NCI-H748 (cell line): ENCODE measurements around the gene ABCC11.

Experiments
- DNase-seq: peaks from one replicate; lab custom pipeline; 2025; ENCODE audit not compliant: unreplicated experiment; lab: John Stamatoyannopoulos, UW

The ABCC11 gene

DNA sequence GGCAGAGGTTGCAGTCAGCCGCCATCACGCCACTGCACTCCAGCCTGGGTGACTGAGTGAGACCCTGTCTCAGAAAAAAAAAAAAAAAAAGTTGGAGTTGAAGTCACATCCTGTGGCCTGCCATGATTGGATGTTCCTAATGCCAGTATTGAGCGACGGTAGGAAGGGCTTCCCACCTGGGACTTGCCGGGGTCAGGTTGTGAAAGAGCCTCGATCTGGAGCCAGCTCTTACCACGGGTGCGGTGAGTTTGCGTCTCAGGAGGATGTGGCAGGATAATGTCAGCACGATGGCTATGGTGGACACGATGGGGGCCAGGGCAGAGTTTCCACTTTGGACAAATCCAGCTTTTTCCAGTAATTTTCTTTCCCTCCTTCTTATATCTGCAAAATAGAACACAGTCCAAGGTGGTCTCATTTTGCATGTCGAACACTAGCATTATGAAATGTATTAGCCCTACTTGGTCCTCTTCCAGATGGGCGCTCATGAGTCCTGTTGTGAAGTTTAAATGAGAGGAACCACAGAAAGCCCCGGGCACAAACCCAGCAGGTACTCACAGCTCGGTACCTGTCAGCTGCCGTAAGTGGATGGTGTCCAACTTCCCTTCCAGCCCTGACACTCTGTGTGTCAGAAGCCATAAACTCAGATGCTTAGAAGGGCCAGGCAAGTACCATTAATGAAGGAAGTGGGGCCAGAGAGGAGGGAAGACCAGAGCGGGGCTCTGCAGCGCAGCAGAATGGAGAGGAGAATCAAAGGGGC, 113.7 kb downstream of the ABCC11 start:
- DNase-seq = no peak

DNA sequence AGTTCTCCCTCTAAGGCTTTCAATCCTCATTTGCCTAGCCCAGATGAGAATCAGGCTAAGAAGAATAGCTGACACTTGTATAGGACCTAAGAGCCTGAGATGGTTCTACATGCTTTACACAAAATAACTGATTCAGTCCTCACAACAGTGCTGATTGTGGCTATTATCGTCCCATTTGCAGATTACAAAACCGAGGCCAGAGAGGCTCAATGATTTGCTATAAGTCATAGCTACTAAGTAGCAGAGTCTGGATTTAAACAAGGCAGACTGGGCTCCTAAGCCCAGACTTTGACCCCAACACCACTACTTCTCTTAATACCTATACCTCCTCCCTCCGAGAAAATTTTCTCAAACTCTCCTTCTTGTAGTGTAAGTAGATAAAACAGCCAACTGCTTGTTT, 114.6 kb downstream of the ABCC11 start:
- no peak for DNase-seq

DNA sequence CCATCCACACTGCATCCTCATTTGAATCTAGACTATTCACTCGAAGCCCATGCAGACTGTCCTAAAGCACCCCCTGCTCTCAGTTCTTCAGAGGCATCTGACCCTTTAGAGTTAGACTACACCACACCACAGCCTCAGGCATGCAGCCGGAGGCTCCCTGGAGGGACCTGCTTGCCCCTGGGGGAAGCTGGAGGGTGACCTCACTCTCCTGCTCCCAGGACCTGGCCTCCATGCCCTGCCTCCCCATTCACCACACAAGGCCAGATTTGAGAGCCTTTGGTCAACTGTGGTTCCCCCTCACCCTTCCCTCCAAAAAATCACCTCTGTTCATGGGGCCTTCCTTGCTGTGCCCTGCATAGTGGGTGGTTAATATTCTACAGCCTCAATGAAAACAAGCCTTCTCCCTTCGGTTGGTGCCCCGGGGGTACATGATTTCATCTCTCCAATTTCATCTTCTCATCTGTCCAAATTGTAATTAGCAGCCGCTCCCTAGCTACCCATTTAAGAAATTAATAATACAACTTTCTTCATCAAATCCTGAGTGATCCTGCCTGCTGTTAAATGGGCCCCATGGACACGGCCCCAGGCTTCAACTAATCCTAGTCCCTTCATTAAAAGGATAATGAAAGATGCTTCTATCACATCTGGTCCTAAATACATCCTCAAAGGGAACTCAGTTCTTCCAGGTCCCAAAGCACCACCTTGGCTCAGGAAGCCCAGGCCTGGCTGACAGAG, 116.0 kb downstream of the ABCC11 start:
- DNase-seq = no peak

DNA sequence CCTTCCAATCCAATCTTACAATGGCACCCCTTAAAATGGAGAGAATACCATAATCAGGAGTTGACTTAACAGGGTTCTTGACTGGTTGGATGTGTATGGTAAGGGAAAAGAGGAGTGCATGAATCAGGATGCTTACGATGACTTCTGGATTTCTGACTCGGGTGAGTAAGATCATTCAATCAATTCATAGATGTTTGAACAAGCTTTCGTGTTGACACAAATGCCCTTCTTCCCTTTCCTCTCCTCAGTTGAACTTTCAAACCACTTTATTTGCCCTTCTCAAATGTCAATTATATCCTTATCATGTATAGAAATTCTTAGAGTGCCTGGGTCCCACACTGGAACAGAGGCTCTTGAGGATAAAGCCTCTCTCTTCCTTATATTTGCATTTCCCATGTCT, 117.4 kb downstream of the ABCC11 start:
- no peak for DNase-seq

DNA sequence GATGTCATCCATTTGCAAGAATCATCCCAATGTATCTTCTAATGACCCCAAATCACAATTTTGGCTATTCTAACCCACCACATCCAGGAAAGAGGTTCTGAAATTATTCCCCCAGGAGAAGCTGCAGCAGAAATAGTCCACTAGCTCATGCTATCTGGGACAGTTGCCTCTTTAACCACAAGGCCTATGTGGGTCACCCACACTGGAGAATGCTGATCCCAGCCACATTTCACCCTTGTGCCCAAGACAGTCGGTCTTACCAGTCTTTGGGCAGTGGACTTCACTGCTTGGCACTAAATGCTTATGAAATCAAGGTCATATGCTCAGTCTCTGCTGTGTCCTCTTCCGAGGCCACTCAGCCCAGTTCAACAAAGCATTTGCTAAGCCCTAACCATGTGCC, 118.6 kb downstream of the ABCC11 start:
- no peak for DNase-seq

DNA sequence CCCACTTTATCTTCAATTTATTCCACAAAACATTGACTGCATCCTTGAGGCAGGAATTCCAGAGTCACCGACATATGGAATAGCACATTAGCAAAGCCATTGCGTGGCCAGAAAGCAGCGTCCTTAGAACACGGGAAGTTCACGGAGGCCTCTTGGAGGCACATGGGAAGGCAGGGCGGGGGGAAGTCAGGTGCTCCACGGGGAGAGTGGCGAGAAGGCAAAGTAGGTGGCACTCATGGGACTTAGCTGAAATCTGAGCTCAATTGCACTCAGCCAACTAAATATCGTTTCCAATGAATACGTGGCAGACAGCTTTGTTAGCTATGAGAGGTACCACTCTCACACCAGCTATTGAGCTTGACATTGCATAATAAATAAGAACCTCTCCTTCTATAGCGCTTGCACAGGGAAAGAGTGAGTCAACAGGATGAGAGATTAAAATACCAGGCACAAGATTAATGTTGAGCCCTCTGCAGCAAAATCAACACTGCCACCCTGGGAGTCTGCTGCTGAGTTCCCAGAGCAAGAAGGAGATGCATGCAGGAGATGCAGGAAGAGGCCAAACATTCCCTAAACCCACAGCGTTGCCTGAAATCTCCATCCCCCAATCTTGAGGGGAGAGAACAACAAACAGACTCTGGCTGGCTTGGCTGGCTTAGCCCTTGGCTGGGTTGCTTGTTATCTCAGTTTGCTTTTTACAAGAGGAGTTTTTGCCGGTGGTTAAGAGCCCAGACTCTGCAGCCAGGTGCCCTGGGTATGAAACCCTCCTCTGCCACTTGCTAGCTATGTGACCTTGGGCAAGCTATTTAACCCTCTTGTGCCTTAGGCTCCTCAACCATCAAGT, 120.3 kb downstream of the ABCC11 start:
- DNase-seq = peak; percentile 14

- no peak for DNase-seq
Measured at GRCh38 chr16:48125888-48126287, 121.5 kb downstream of the ABCC11 start.

DNA sequence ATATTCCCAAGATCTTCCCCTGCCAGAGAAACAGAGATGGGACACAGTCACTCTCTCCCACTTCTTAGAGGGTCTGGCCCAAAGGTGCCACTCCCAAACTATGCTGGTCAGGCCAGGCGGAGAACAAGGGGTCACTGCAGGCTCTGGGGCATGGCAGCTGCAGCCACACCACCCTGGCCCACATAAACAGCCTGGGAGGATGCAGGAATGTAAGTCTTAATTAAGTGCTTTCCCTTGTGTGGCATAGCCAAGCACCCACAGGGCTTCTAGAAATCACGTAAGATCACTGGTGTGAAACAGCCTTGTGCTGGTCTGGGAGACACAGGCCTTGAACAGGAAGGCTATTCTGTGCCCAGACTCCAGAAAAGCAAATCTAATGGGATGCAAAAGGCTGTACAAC, 123.1 kb downstream of the ABCC11 start:
- no peak for DNase-seq

- DNase-seq = no peak
Measured at GRCh38 chr16:48123104-48123788, 124.1 kb downstream of the ABCC11 start.

DNA sequence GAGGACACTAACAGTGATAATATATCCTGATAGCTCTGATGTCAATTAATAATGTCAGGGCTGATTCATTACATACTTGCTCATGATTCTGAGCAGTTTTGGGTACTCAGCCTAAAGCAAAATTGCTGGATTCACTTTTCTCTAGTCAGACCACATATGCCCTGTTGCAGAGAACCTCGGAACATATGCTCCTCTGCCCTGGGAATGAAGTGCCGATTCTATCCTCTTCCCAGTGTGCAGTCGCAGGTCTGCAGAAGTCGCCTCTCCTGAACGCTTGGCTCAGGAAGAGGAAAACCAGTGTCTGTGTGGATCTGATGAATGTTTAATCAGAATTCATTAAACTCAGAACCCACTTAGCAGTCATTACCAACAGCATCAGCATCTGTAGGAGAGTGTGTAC, 126.1 kb downstream of the ABCC11 start:
- DNase-seq = no peak

GRCh38 chr16:48118841-48119240, 128.5 kb downstream of the ABCC11 start:
- no peak for DNase-seq

GRCh38 chr16:48117217-48118105, 129.9 kb downstream of the ABCC11 start:
- peak; percentile 41 for DNase-seq
